ACC112 (cell line): ENCODE measurements around the gene BTBD7.
A peak's percentile ranks its signal among the peaks of the same experiment; 100 is the strongest.

Experiments used
- H2AFZ ChIP-seq: fragments of 200-600 bp; sonication (generic); one replicate; pipeline ENCODE4 v1.6.0; 2017; ENCODE audit warnings: antibody characterized with exemption, low read length; ENCODE audit not compliant: unreplicated experiment
- H3K27ac ChIP-seq: fragments of 200-600 bp; sonication (generic); 2 replicates; pipeline ENCODE4 v1.5.1; 2014; ENCODE audit warnings: low read depth, mild to moderate bottlenecking, antibody characterized with exemption, low read length, moderate library complexity
- H3K27me3 ChIP-seq: fragments of 200-600 bp; sonication (generic); 2 replicates; pipeline ENCODE4 v1.6.1; 2014; ENCODE audit warnings: mild to moderate bottlenecking, antibody characterized with exemption, low read length, moderate library complexity, mixed read lengths; ENCODE audit not compliant: insufficient read depth
- H3K36me3 ChIP-seq: fragments of 200-600 bp; sonication (generic); 2 replicates; pipeline ENCODE4 v1.6.1; 2016; ENCODE audit warnings: mild to moderate bottlenecking, antibody characterized with exemption, low read length, moderate library complexity, mixed read lengths; ENCODE audit not compliant: insufficient read depth
- H3K4me1 ChIP-seq: fragments of 200-600 bp; sonication (generic); one replicate; pipeline ENCODE4 v1.6.1; 2016; ENCODE audit warnings: low read length, mixed read lengths; ENCODE audit not compliant: insufficient read depth, unreplicated experiment, control insufficient read depth
- H3K4me3 ChIP-seq: fragments of 200-600 bp; sonication (generic); 2 replicates; pipeline ENCODE4 v1.5.1; 2014; ENCODE audit warnings: mild to moderate bottlenecking, low read depth, low read length
- H3K79me2 ChIP-seq: fragments of 200-600 bp; sonication (generic); one replicate; pipeline ENCODE4 v1.6.0; 2016; ENCODE audit warnings: low read length; ENCODE audit not compliant: control insufficient read depth, unreplicated experiment, insufficient read depth

BTBD7 gene

DNA sequence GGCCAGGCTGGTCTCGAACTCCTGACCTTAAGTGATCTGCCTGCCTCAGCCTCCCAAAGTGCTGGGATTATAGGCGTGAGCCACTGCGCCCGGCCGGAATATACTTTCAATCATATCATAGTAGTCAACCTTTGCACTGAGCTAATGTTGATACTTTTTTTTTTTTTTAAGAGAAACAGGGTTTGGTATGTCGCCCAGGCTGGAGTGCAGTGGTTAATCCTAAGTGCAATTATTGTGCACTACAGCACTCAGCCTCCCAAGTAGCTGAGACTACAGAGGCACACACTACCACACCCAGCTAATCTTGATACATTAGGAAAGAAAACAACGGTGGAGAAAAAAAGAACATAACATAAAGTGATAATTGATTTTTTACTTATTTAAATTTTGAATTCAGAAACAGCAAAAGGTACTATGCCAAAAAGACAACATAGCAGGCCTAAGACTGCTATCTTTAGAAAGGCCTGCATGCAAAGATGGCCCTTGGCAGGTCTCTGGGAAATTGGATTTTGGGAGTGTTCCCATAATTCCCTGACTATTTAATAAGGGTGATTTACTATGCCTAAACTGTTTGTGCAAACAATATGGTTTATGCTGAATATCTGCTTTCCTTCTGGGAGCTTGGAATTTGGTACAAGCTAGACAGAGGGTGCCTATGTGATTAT, 15.5 kb downstream of the BTBD7 start:
- Histone ChIP-seq H3K36me3 (no peaks in the 10 kb centered on the region), H2AFZ (no peak overlapping the region), H3K27me3 (no peaks in the 10 kb centered on the region), H3K4me3 (peak overlapping the region; percentile 19), H3K4me1 (peaks cover 43% of the 10 kb centered on the region), H3K79me2 (peaks cover 86% of the 10 kb centered on the region), H3K27ac (peak overlapping the region; percentile 74)

DNA sequence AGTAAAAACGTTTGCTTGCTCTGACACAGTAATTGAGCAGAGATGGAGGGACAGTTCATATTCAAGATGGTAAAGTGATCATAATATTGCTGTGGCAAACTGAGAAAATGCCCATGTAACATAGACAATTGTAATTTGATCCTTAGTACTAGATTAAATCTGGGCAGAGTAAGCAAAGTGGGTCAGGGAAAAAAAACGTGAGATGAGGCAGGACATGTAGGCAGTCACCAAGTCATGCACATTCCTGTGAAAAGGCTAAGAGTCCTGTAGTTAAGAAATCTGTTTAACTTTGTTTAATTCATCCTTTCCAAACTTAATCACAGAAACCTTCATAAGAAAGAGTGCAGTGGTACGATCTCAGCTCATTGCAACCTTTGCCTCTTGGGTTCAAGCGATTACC, 16.1 kb downstream of the BTBD7 start:
- Histone ChIP-seq H3K4me1 (peaks cover 43% of the 10 kb centered on the region), H3K27me3 (no peaks in the 10 kb centered on the region), H3K27ac (no peak overlapping the region), H3K79me2 (peaks cover 85% of the 10 kb centered on the region), H3K36me3 (no peaks in the 10 kb centered on the region), H3K4me3 (no peak overlapping the region), H2AFZ (no peak overlapping the region)

DNA sequence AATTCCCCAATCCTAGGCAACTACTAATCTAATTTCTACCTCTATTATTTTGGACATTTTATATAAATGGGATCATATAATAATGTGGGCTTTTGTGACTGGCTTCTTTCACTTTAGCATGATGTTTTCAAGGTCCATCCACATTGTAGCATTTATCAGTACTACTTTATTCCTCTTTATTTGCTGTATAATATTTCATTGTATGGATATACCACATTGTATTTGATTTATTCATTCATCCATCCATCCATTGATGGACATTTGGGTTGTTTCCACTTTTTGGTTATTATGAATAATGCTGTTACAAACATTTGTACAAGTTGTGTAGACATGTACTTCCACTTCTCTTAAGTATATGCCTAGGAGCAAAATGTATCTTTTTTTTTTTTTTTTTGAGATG, 17.3 kb downstream of the BTBD7 start:
- Histone ChIP-seq H3K27me3 (no peaks in the 10 kb centered on the region), H3K4me1 (peaks cover 42% of the 10 kb centered on the region), H3K36me3 (no peaks in the 10 kb centered on the region), H3K79me2 (peaks cover 79% of the 10 kb centered on the region), H3K4me3 (no peak overlapping the region), H3K27ac (no peak overlapping the region), H2AFZ (no peak overlapping the region)

DNA sequence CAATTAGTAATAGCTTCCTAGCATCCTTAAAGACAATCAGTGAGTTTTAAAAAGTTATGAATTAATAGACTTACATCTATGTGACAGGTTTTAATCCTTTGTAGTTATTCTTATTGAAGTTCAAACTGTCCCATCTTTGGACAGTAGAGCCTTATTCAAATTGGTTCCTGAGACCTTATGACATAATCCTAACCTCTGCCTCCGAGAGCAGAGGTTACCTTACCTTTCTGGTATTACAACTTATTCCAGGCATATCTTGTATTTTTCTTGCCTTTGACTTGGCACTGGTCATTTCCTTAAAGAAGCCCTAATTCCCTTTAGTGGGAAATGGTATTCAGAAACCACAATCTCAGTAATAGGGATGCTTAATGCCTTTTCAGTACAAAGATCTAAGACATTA, 21.8 kb downstream of the BTBD7 start:
- Histone ChIP-seq H3K4me3 (no peak overlapping the region), H2AFZ (no peak overlapping the region), H3K4me1 (peaks cover 4% of the 10 kb centered on the region), H3K27ac (no peak overlapping the region), H3K27me3 (no peaks in the 10 kb centered on the region), H3K36me3 (no peaks in the 10 kb centered on the region), H3K79me2 (peaks cover 70% of the 10 kb centered on the region)

DNA sequence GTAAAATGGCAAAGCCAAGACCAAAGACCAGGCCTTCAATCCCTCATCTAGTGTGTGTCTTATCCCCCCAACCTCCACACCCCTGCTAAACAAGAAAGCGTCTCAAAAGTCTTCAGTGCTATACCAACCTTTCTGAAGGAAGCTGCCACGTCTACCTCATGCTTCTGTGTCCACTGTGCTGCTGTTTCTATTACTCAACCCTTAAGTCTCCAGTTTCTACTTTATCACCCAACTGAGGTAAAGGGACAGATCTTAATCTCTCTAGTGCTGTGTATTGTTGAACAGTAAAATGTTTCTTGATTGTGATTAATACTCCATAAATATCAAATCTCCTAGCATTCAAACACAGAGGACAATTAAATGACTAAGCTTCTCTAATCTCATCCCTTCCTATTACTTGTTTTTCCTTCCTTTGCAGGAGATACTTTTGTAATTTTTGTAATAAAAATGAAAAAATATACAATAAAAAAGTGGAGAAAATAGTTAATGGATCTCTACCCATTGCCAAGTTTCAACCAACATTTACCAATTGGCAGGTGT, 23.3 kb downstream of the BTBD7 start:
- peaks cover 75% of the 10 kb centered on the region for H3K79me2 ChIP-seq
- H3K27me3 ChIP-seq = no peaks in the 10 kb centered on the region
- H2AFZ ChIP-seq = no peak overlapping the region
- no peaks in the 10 kb centered on the region for H3K36me3 ChIP-seq
- no peak overlapping the region for H3K4me3 ChIP-seq
- no peak overlapping the region for H3K27ac ChIP-seq
- peaks cover 20% of the 10 kb centered on the region for H3K4me1 ChIP-seq

DNA sequence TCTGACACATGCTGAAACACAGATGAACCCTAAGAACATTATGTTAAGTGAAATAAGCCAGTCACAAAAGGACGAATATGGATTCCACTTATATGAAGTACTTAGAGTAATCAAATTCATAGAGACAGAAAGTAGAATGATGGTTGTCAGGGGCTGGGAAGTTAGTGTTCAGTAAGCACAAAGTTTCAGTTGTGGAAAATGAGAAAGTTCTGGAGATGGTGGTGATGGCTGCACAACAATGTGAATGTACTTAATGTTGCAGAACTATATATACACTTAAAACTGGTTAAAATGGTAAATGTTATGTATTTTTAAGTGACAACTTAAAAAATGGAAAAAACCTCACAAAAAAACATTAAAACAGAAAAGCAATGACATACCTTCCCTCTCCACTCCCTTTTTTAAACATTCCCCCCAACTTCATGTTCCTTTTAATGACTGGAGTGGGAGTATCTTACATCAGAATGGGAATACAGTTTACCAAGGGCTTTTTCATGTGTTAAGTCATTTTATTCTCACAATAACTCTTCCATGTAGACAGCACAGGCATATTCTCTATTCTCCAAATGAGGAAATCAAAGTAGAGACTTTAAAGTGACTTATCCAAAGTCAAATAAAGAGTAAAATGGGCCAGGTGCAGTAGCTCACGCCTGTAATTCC, 24.0 kb downstream of the BTBD7 start:
- Histone ChIP-seq H3K4me1 (peaks cover 24% of the 10 kb centered on the region), H2AFZ (no peak overlapping the region), H3K27ac (no peak overlapping the region), H3K4me3 (no peak overlapping the region), H3K27me3 (no peaks in the 10 kb centered on the region), H3K79me2 (peaks cover 74% of the 10 kb centered on the region), H3K36me3 (no peaks in the 10 kb centered on the region)

DNA sequence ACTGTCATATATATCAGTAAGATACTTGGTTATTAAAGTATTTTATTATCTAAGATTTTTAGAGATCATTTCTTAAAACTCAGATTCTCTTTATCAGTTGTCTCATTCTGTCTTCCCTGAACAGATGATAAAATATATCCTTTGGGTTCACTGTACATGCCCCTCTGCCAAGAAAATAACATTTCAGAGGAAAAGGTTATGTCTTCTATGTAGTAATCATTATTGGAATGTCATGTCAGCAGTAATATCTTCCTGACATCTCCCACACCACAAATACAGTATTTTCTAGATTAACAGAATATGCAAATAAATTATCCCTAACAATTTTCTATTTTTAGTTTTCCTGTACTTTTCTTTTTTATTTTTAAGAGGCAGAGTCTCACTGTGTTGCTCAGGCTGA, 26.0 kb downstream of the BTBD7 start:
- no peak overlapping the region for H3K27ac ChIP-seq
- H2AFZ ChIP-seq = no peak overlapping the region
- peaks cover 28% of the 10 kb centered on the region for H3K4me1 ChIP-seq
- peaks cover 70% of the 10 kb centered on the region for H3K79me2 ChIP-seq
- no peaks in the 10 kb centered on the region for H3K36me3 ChIP-seq
- no peak overlapping the region for H3K4me3 ChIP-seq
- H3K27me3 ChIP-seq = no peaks in the 10 kb centered on the region

DNA sequence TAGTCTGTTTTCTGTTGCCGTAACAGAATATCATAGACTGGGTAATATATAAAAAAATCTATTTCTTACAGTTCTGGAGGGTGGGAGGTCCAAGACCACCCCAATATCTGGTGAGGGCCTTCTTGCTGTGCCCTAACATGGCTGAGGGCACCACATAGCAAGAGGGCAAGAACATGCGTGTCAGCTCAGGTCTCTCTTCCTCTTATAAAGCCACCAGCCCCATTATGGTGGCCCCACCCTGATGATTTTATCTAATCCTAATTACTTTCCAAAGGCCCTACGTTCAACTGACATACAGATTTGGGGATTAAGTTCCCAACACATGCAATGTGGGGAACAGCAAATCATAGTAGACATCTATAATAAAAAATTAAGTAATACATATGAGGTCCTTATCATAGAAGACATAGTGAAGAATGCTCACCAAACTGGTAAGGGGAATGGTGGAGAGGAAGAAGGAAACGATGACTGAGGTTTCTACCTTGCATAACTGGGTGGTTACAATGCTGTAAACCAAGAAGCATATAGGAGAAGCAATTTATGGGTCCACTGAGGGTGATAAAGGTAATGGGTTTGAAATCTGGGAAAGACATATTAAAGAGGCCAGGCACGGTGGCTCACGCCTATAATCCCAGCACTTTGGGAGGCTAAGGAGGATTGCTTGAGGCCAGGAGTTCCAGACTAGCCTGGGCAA, 27.0 kb downstream of the BTBD7 start:
- Histone ChIP-seq H3K4me1 (peaks cover 28% of the 10 kb centered on the region), H3K27ac (no peak overlapping the region), H3K79me2 (peaks cover 72% of the 10 kb centered on the region), H3K27me3 (no peaks in the 10 kb centered on the region), H3K4me3 (no peak overlapping the region), H3K36me3 (no peaks in the 10 kb centered on the region), H2AFZ (no peak overlapping the region)

DNA sequence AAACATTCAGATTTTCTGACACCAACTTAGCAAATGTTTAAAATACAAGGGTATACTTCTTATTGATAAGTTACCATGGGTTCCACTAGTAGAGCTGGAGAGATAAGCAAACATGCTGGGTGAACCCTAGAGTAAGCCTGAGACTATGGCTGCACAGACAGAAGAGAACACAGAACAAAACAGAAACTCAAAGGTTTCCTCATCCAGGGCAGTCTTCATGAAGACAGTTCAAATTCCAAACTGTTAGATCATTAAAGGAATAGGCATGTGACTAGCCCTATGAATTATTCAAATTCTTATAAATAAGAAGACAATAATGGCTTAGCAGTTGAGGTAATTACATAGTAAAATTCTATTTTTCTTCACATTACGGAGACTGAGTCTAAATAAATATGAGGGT, 28.1 kb downstream of the BTBD7 start:
- H3K27me3 ChIP-seq = no peaks in the 10 kb centered on the region
- H3K4me1 ChIP-seq = peaks cover 28% of the 10 kb centered on the region
- H3K79me2 ChIP-seq = peaks cover 71% of the 10 kb centered on the region
- H3K27ac ChIP-seq = peak overlapping the region; percentile 19; the same call in 1 of the 2 replicates
- H2AFZ ChIP-seq = no peak overlapping the region
- H3K4me3 ChIP-seq = no peak overlapping the region
- H3K36me3 ChIP-seq = no peaks in the 10 kb centered on the region

DNA sequence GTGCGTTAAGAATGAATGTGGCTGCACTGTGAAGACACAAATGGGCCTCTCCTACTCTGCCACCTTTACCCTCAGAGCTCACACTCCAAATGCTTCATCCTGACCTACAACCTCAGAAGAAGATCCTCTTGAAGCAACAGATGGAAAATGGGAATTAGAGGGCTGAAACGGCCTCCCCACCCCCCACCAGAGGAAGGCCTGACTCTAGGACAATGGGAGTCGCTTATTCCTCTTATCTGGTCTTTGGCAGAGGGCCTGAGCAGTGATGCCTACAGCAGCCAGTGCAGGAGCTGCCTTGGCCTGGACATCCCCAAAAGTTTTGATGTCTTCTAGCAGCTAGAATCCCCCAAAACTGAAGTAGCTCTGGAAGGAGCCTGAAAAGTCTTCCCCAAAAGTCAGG, 29.2 kb downstream of the BTBD7 start:
- Histone ChIP-seq H2AFZ (no peak overlapping the region), H3K4me3 (no peak overlapping the region), H3K79me2 (peaks cover 72% of the 10 kb centered on the region), H3K4me1 (peaks cover 28% of the 10 kb centered on the region), H3K36me3 (no peaks in the 10 kb centered on the region), H3K27me3 (no peaks in the 10 kb centered on the region), H3K27ac (no peak overlapping the region)
